Ishikawa (cell line): ENCODE measurements around the gene TRPM1.

Source experiments
- CREB1 ChIP-seq: IDR thresholded peaks from 2 replicates; pipeline ENCODE4 v1.6.1; 2012; ENCODE audit warnings: low read depth
- EGR1 ChIP-seq: IDR thresholded peaks from 2 replicates; pipeline ENCODE4 v1.6.1; 2012
- RAD21 ChIP-seq: IDR thresholded peaks from 2 replicates; pipeline ENCODE4 v1.6.1; 2012; ENCODE audit warnings: low read depth
- TAF1 ChIP-seq: IDR thresholded peaks from 2 replicates; pipeline ENCODE4 v1.6.1; 2012; ENCODE audit warnings: low read depth, mild to moderate bottlenecking

GRCh38 chr15:31019986-31020385, 81.5 kb downstream of the TRPM1 start:
- TF ChIP-seq TAF1 (no peak), RAD21 (no peak), EGR1 (no peak), CREB1 (no peak)
